IPS-20b (cell line): ENCODE measurements around the gene LARGE1.

Experiments
- H3K27ac ChIP-seq: one replicate; pipeline ENCODE4 v1.5.1; 2013; ENCODE audit warnings: low read length
- H3K27me3 ChIP-seq: 2 replicates; pipeline ENCODE4 v1.6.1; 2013; ENCODE audit warnings: mild to moderate bottlenecking, low read length, inconsistent platforms; ENCODE audit not compliant: insufficient read depth
- H3K36me3 ChIP-seq: 2 replicates; pipeline ENCODE4 v1.6.1; 2013; ENCODE audit warnings: low read depth, mild to moderate bottlenecking, inconsistent platforms, low read length, moderate library complexity; ENCODE audit not compliant: insufficient read depth
- H3K4me1 ChIP-seq: 2 replicates; pipeline ENCODE4 v1.6.1; 2013; ENCODE audit warnings: mild to moderate bottlenecking, control low read depth, inconsistent platforms, low read length, moderate library complexity; ENCODE audit not compliant: insufficient read depth
- H3K4me3 ChIP-seq: 2 replicates; pipeline ENCODE4 v1.5.1; 2013; ENCODE audit warnings: mild to moderate bottlenecking, low read length, inconsistent platforms
- H3K9ac ChIP-seq: 2 replicates; pipeline ENCODE4 v1.6.1; 2013; ENCODE audit warnings: low read depth, mild to moderate bottlenecking, inconsistent platforms, low read length, moderate library complexity
- H3K9me3 ChIP-seq: 2 replicates; pipeline ENCODE4 v1.6.1; 2013; ENCODE audit warnings: mild to moderate bottlenecking, low read depth, low read length, inconsistent platforms; ENCODE audit not compliant: insufficient read depth

LARGE1 gene

DNA sequence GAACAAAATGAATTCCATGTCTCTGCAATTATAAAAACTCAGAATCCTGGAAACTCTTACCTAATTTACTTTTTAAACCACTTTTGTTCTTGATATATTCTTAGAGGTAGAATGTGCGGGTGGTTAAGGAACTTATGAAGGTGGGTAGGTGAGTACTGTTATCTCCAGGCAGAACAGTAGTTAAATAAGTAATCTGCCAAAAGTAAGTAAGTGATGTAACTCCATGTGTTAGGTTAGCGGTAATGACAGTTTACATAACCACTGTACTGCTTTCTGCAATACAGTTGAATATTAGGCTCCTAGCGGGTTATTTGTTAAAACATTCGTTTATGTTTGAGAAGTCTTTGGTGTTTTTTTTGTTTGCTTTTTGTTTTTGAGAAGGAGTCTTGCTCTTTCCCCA is 7.1 kb downstream of the LARGE1 start:
- H3K27me3 ChIP-seq = peaks cover 2% of the 10 kb centered on the region; the same call in 1 of the 2 replicates
- no peaks in the 10 kb centered on the region for H3K9me3 ChIP-seq
- no peak overlapping the region for H3K4me3 ChIP-seq
- H3K4me1 ChIP-seq = peaks cover 44% of the 10 kb centered on the region
- peaks cover 13% of the 10 kb centered on the region; the same call in 1 of the 2 replicates for H3K36me3 ChIP-seq
- no peak overlapping the region for H3K9ac ChIP-seq
- H3K27ac ChIP-seq = no peak overlapping the region

DNA sequence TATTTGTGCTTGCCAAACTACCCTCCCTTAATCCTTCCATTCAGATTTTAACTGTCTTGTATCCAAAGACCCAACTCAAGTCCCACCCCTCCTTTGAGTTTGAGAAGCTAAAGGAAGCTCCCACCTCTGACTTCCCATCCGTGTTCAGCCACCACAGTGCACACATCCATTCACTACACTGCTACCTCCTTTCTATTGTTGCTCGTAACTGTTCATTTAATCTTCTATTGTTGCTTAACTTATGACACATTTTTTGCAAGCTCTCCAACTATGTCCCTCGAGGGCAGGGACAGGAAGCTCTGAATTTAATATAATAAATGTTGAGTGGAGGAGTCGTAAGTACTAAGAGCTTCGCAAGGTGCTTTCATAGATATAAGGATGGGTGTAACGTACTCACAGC is 10.4 kb downstream of the LARGE1 start:
- H3K9ac ChIP-seq = no peak overlapping the region
- no peaks in the 10 kb centered on the region for H3K9me3 ChIP-seq
- H3K4me1 ChIP-seq = peaks cover 27% of the 10 kb centered on the region
- H3K4me3 ChIP-seq = no peak overlapping the region
- H3K27me3 ChIP-seq = no peaks in the 10 kb centered on the region
- H3K36me3 ChIP-seq = peaks cover 19% of the 10 kb centered on the region; the same call in 1 of the 2 replicates
- H3K27ac ChIP-seq = no peak overlapping the region

DNA sequence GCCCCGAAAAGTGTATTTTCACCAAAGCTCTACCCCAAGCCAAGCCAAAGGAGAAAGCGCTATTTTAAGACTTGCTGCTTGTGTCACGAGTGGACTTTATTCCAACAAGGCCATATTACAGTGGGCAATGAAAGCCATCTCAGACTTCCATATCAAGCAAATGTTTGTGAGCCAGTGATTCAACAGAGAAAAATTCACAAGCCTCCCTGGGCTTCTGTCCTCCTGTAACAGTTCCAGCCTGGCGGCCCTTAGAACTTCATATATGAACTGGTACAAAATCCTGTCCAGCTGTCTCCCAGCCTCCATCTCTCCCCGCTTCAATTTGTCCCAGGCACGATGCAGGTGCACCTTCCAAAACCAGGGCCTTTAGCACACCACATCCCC is 11.2 kb downstream of the LARGE1 start:
- H3K4me1 ChIP-seq = peaks cover 21% of the 10 kb centered on the region; the same call in 1 of the 2 replicates
- H3K36me3 ChIP-seq = peaks cover 24% of the 10 kb centered on the region; the same call in 1 of the 2 replicates

DNA sequence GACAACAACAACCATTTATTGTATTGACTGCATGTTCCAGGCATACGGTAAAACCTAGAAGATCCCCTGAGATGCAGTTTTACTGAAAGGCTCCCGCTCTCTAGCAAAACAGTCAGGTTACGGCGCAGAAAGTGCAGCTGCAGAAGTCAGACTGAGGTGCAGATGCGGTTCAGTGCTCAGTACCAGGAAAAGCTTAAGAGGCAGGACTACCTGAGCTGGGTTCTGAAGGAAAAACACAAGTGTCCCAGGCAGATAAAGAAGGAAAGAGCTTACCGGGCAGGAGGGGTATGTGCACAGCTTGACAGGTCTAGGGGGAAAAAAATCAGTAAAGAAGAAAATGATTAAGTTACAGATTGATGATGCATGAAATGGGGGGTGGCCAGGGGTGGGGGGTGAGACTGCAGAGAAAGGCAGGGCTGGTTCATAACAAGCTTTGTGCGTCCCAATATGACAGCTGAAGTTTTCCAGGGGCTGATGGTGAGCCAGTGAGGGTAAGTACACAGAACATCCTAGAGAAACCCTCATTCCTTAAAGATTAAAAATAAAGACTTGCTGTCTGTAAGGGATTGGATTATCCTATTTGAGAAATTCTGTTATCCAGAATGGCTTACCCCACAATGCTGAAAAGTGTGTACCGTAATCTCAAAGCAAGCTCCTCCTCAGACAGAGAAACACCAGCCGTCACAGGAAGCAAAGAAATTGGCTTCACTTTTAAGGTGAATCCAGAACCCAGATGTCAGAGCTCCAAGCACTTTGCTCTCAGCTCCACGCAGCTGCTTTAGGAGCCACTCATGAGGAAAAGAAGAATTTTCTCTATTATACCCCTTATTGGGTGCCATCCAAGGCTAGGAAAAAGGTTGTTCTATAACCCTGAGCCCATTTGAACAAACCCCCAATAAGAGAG is 11.9 kb downstream of the LARGE1 start:
- Histone ChIP-seq H3K9me3 (no peaks in the 10 kb centered on the region), H3K9ac (no peak overlapping the region), H3K4me3 (no peak overlapping the region), H3K27me3 (no peaks in the 10 kb centered on the region), H3K27ac (no peak overlapping the region), H3K4me1 (peaks cover 16% of the 10 kb centered on the region; the same call in 1 of the 2 replicates), H3K36me3 (peaks cover 24% of the 10 kb centered on the region; the same call in 1 of the 2 replicates)

More for the DNA sequence above, 11.2 kb downstream of the LARGE1 start:
- no peak overlapping the region for H3K27ac ChIP-seq
- H3K9me3 ChIP-seq = no peaks in the 10 kb centered on the region
- H3K4me3 ChIP-seq = no peak overlapping the region
- H3K9ac ChIP-seq = no peak overlapping the region
- H3K27me3 ChIP-seq = no peaks in the 10 kb centered on the region

DNA sequence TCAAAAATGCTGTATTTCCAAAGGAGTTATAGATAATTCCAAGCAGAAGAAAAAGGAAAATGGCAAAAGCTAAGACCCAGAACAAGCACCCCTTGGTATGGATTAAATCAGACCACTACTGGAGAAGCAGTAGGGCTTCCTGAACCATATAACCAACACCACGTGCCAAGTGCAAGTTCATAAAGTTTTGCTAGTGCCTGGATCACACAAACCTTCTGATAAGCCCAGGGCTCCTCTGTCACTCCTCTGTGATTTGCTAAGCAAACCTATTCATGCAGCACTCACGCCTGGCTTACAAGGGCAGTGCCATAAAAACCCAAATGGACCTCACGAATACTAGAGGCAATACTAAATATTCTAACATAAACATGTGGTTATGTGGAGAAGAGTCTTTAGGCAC is 13.3 kb downstream of the LARGE1 start:
- Histone ChIP-seq H3K36me3 (peaks cover 24% of the 10 kb centered on the region; the same call in 1 of the 2 replicates), H3K27me3 (no peaks in the 10 kb centered on the region), H3K9me3 (no peaks in the 10 kb centered on the region), H3K9ac (no peak overlapping the region), H3K4me1 (peaks cover 16% of the 10 kb centered on the region; the same call in 1 of the 2 replicates), H3K27ac (no peak overlapping the region), H3K4me3 (no peak overlapping the region)

DNA sequence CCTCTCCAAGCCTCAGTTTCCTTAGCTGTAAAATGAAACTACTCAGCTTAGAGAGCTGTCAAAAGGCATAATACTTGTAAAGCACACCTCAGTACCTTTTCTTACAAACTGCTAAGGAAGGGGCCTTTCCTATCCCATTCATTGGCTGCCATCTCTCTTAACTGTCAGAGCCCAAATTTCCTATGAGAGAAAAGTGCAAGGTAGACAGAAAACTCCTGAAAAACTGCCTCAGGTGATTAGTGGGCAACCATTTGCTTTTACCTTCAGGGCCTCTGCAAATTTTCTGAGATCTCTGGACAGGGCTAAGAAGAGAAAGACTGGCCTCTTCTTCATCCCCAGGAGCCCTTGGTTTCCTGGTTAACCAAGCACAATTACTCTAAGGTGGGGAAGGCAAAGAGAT is 13.8 kb downstream of the LARGE1 start:
- Histone ChIP-seq H3K9me3 (no peaks in the 10 kb centered on the region), H3K4me1 (peaks cover 13% of the 10 kb centered on the region; the same call in 1 of the 2 replicates), H3K36me3 (peaks cover 24% of the 10 kb centered on the region; the same call in 1 of the 2 replicates), H3K27ac (no peak overlapping the region), H3K4me3 (no peak overlapping the region), H3K27me3 (no peaks in the 10 kb centered on the region), H3K9ac (no peak overlapping the region)

DNA sequence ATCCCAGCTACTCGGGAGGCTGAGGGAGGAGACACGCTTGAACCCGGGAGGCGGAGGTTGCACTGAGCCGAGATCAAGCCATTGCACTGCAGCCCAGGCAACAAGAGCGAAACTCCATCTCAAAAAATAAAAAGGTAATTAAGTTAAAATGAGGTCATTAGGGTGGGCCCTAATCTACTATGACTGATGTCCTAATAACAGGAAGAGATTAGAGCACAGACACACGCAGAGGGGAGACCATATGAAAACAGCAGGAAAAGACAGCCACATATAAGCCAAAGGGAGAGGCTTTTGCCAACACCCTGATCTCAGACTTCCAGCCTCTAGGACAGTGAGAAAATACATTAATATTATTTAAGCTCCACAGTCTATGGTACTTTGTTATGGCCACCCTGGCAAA is 17.3 kb downstream of the LARGE1 start:
- H3K4me1 ChIP-seq = peaks cover 33% of the 10 kb centered on the region; the same call in 1 of the 2 replicates
- peaks cover 9% of the 10 kb centered on the region; the same call in 1 of the 2 replicates for H3K36me3 ChIP-seq
- H3K9me3 ChIP-seq = no peaks in the 10 kb centered on the region
- no peaks in the 10 kb centered on the region for H3K27me3 ChIP-seq
- H3K27ac ChIP-seq = no peak overlapping the region
- H3K4me3 ChIP-seq = no peak overlapping the region
- no peak overlapping the region for H3K9ac ChIP-seq

DNA sequence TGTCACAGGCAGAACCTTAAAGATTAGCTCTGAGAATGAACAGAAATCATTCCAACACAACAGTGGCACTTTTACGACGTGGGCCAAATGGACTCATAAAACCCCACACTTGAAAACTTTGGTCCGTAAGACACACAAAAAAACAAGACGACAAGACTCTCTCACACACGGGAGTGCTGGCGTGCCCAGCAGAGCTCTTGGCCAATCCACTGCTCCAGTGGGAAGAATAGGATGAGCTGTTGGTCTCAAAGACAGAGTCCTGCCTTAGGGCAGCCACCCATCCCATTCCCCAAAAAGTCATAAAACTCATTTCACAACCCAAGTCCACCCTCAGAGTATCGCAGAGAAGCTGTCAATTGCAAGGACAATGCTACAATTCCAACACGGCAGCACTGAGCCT is 18.2 kb downstream of the LARGE1 start:
- H3K4me3 ChIP-seq = no peak overlapping the region
- H3K4me1 ChIP-seq = peaks cover 39% of the 10 kb centered on the region; the same call in 1 of the 2 replicates
- H3K27ac ChIP-seq = no peak overlapping the region
- no peaks in the 10 kb centered on the region for H3K27me3 ChIP-seq
- no peaks in the 10 kb centered on the region for H3K9me3 ChIP-seq
- no peak overlapping the region for H3K9ac ChIP-seq
- peaks cover 7% of the 10 kb centered on the region; the same call in 1 of the 2 replicates for H3K36me3 ChIP-seq

DNA sequence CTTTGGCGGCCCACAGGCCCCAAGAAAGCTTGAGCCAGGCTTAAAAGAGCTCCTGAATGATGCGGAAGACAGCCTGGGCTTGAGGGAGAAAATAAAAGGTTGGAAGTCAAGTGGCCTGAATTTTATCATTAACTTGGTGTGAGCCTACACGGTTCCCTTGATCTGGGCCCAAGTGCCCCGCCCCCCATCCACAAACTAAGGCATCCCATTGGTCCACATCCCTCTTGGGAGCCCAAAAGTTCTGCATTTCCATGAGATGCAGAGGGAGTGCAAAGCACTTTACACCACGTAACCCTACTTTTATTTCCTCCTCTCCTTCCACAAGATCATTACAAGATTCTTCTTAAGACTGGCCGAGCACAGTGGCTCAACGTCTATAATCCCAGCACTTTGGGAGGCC is 22.2 kb downstream of the LARGE1 start:
- Histone ChIP-seq H3K27me3 (no peaks in the 10 kb centered on the region), H3K4me3 (peak overlapping the region; percentile 23; the same call in 1 of the 2 replicates), H3K4me1 (peaks cover 65% of the 10 kb centered on the region; the same call in 1 of the 2 replicates), H3K27ac (peak overlapping the region; percentile 28), H3K9ac (peak overlapping the region; percentile 64; the same call in 1 of the 2 replicates), H3K36me3 (no peaks in the 10 kb centered on the region), H3K9me3 (no peaks in the 10 kb centered on the region)

DNA sequence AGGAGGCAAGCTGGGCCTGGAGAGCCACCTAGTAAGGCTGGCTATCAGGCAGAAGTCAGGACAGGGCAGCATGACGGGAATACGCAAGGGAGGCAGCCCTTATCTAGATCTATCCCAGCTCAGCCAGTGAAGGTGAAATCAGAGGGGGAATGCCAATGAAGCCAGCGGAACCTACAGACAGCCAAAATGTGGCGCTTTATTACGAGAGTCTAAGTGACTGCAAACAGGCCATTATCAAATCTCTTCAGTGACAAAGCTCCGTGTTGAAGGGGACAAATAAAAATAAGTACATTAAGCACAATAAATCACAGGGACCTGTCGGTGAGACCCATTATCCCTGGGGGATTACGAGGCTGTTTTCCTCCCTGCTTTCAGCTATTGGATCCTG is 22.8 kb downstream of the LARGE1 start:
- H3K9ac ChIP-seq = peak overlapping the region; percentile 64; the same call in 1 of the 2 replicates

DNA sequence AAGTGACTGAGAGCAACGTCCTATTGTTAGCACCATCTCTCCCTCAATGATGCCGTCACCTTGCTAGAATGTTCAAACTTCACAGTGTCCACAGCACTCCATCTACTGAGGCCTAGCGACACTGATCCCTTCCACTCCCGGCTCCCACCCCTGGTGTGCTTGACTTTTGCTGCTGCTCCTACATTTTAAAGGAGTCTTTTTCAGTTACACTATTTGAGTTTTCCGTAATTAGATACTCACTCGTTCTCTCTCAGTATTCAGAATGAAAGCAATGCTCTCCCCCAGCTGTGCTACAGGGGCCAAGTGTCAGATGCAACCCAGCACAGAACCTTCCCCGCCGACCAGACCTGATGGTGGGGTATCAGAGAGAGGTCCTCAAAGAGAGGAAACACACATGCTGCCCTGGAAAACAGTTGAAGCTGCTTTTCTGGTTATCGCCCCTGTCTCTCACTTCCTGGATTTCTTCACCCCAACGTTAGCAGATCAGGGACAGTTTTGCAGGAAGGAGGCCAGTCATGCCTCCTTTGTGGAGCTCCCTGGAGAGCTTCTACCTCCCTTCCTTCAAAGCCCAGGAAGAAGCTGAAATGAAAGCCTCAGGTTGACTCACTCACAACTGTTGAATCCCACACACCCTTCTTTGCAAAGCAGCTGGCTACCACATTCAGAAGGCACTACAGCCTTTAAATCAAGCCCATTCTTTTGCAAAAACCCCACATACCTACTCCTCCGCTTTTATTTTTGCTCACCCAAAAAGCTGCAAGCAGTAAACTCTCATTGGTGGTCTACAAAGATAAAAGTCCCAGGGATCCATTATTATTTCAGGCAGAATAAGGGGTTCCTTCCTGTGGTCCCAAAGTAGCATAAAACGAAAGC is 23.5 kb downstream of the LARGE1 start:
- H3K9me3 ChIP-seq = no peaks in the 10 kb centered on the region
- H3K27me3 ChIP-seq = no peaks in the 10 kb centered on the region
- H3K4me1 ChIP-seq = peaks cover 62% of the 10 kb centered on the region; the same call in 1 of the 2 replicates
- H3K27ac ChIP-seq = peak overlapping the region; percentile 49
- H3K9ac ChIP-seq = peak overlapping the region; percentile 64; the same call in 1 of the 2 replicates
- peak overlapping the region; percentile 25; the same call in 1 of the 2 replicates for H3K4me3 ChIP-seq
- H3K36me3 ChIP-seq = no peaks in the 10 kb centered on the region

More for the DNA sequence above, 22.8 kb downstream of the LARGE1 start:
- Histone ChIP-seq H3K9me3 (no peaks in the 10 kb centered on the region), H3K27me3 (no peaks in the 10 kb centered on the region), H3K27ac (peak overlapping the region; percentile 28), H3K36me3 (no peaks in the 10 kb centered on the region), H3K4me1 (peaks cover 64% of the 10 kb centered on the region; the same call in 1 of the 2 replicates), H3K4me3 (peak overlapping the region; percentile 23; the same call in 1 of the 2 replicates)
